ENCODE data around the gene PCYT2.

The PCYT2 gene

GRCh38 chr17:81910840-81911276, 341 bp downstream of the PCYT2 start:
- Histone ChIP-seq H3K9ac (ENCODE audit: low read length) (peak overlapping the region; percentile 30), H3K4me3 (ENCODE audit: low read length) (peak overlapping the region; percentile 87), H3K27me3 (ENCODE audit: control insufficient read depth, insufficient read depth, low read length) (no peaks in the 10 kb centered on the region), H3K36me3 (ENCODE audit: control insufficient read depth, insufficient read depth, low read length) (peaks cover 28% of the 10 kb centered on the region), H3K4me1 (ENCODE audit: control insufficient read depth, insufficient read depth, low read length) (peaks cover 5% of the 10 kb centered on the region), H3K27ac (ENCODE audit: low read depth, low read length) (no peak overlapping the region)

GRCh38 chr17:81909966-81910839, 996 bp downstream of the PCYT2 start:
- no peaks in the 10 kb centered on the region for H3K27me3 ChIP-seq (ENCODE audit: control insufficient read depth, insufficient read depth, low read length)
- peaks cover 5% of the 10 kb centered on the region for H3K4me1 ChIP-seq (ENCODE audit: control insufficient read depth, insufficient read depth, low read length)
- peak overlapping the region; percentile 87 for H3K4me3 ChIP-seq (ENCODE audit: low read length)
- H3K27ac ChIP-seq (ENCODE audit: low read depth, low read length): no peak overlapping the region
- H3K36me3 ChIP-seq (ENCODE audit: control insufficient read depth, insufficient read depth, low read length): peaks cover 23% of the 10 kb centered on the region
- H3K9ac ChIP-seq (ENCODE audit: low read length): peak overlapping the region; percentile 30

- Histone ChIP-seq H3K4me1 (ENCODE audit: control insufficient read depth, insufficient read depth, low read length) (peaks cover 5% of the 10 kb centered on the region), H3K27me3 (ENCODE audit: control insufficient read depth, insufficient read depth, low read length) (no peaks in the 10 kb centered on the region), H3K9ac (ENCODE audit: low read length) (no peak overlapping the region), H3K36me3 (ENCODE audit: control insufficient read depth, insufficient read depth, low read length) (peaks cover 13% of the 10 kb centered on the region), H3K27ac (ENCODE audit: low read depth, low read length) (no peak overlapping the region), H3K4me3 (ENCODE audit: low read length) (no peak overlapping the region)
Observed at GRCh38 chr17:81909231-81909630, 2.0 kb downstream of the PCYT2 start.

- Histone ChIP-seq H3K27me3 (ENCODE audit: control insufficient read depth, insufficient read depth, low read length) (no peaks in the 10 kb centered on the region), H3K9ac (ENCODE audit: low read length) (no peak overlapping the region), H3K36me3 (ENCODE audit: control insufficient read depth, insufficient read depth, low read length) (peaks cover 9% of the 10 kb centered on the region), H3K4me1 (ENCODE audit: control insufficient read depth, insufficient read depth, low read length) (peaks cover 5% of the 10 kb centered on the region), H3K27ac (ENCODE audit: low read depth, low read length) (no peak overlapping the region), H3K4me3 (ENCODE audit: low read length) (no peak overlapping the region)
Observed at GRCh38 chr17:81908793-81909192, 2.4 kb downstream of the PCYT2 start.

GRCh38 chr17:81907219-81908145, 3.7 kb downstream of the PCYT2 start:
- H3K36me3 ChIP-seq (ENCODE audit: control insufficient read depth, insufficient read depth, low read length): no peaks in the 10 kb centered on the region
- H3K9ac ChIP-seq (ENCODE audit: low read length): no peak overlapping the region
- H3K4me1 ChIP-seq (ENCODE audit: control insufficient read depth, insufficient read depth, low read length): peaks cover 5% of the 10 kb centered on the region
- no peak overlapping the region for H3K27ac ChIP-seq (ENCODE audit: low read depth, low read length)
- H3K4me3 ChIP-seq (ENCODE audit: low read length): no peak overlapping the region
- H3K27me3 ChIP-seq (ENCODE audit: control insufficient read depth, insufficient read depth, low read length): peaks cover 3% of the 10 kb centered on the region

- Histone ChIP-seq H3K27ac (ENCODE audit: low read depth, low read length) (no peak overlapping the region), H3K36me3 (ENCODE audit: control insufficient read depth, insufficient read depth, low read length) (no peaks in the 10 kb centered on the region), H3K27me3 (ENCODE audit: control insufficient read depth, insufficient read depth, low read length) (peaks cover 3% of the 10 kb centered on the region), H3K4me1 (ENCODE audit: control insufficient read depth, insufficient read depth, low read length) (peaks cover 5% of the 10 kb centered on the region), H3K9ac (ENCODE audit: low read length) (no peak overlapping the region), H3K4me3 (ENCODE audit: low read length) (no peak overlapping the region)
Observed at GRCh38 chr17:81906476-81907218, 4.6 kb downstream of the PCYT2 start.

GRCh38 chr17:81905993-81906392, 5.2 kb downstream of the PCYT2 start:
- no peak overlapping the region for H3K9ac ChIP-seq (ENCODE audit: low read length)
- no peaks in the 10 kb centered on the region for H3K36me3 ChIP-seq (ENCODE audit: control insufficient read depth, insufficient read depth, low read length)
- no peak overlapping the region for H3K27ac ChIP-seq (ENCODE audit: low read depth, low read length)
- no peak overlapping the region for H3K4me3 ChIP-seq (ENCODE audit: low read length)
- H3K27me3 ChIP-seq (ENCODE audit: control insufficient read depth, insufficient read depth, low read length): peaks cover 3% of the 10 kb centered on the region
- H3K4me1 ChIP-seq (ENCODE audit: control insufficient read depth, insufficient read depth, low read length): peaks cover 5% of the 10 kb centered on the region

- peaks cover 1% of the 10 kb centered on the region for H3K4me1 ChIP-seq (ENCODE audit: control insufficient read depth, insufficient read depth, low read length)
- no peak overlapping the region for H3K9ac ChIP-seq (ENCODE audit: low read length)
- H3K36me3 ChIP-seq (ENCODE audit: control insufficient read depth, insufficient read depth, low read length): no peaks in the 10 kb centered on the region
- no peak overlapping the region for H3K27ac ChIP-seq (ENCODE audit: low read depth, low read length)
- peaks cover 3% of the 10 kb centered on the region for H3K27me3 ChIP-seq (ENCODE audit: control insufficient read depth, insufficient read depth, low read length)
- no peak overlapping the region for H3K4me3 ChIP-seq (ENCODE audit: low read length)
Observed at GRCh38 chr17:81905424-81905875, 5.7 kb downstream of the PCYT2 start.

- Histone ChIP-seq H3K36me3 (ENCODE audit: control insufficient read depth, insufficient read depth, low read length) (no peaks in the 10 kb centered on the region), H3K4me3 (ENCODE audit: low read length) (no peak overlapping the region), H3K4me1 (ENCODE audit: control insufficient read depth, insufficient read depth, low read length) (no peaks in the 10 kb centered on the region), H3K27me3 (ENCODE audit: control insufficient read depth, insufficient read depth, low read length) (peaks cover 3% of the 10 kb centered on the region), H3K27ac (ENCODE audit: low read depth, low read length) (no peak overlapping the region), H3K9ac (ENCODE audit: low read length) (no peak overlapping the region)
Observed at GRCh38 chr17:81904600-81905423, 6.4 kb downstream of the PCYT2 start.

- Histone ChIP-seq H3K27me3 (ENCODE audit: control insufficient read depth, insufficient read depth, low read length) (peaks cover 3% of the 10 kb centered on the region), H3K36me3 (ENCODE audit: control insufficient read depth, insufficient read depth, low read length) (no peaks in the 10 kb centered on the region), H3K4me3 (ENCODE audit: low read length) (no peak overlapping the region), H3K27ac (ENCODE audit: low read depth, low read length) (no peak overlapping the region), H3K9ac (ENCODE audit: low read length) (no peak overlapping the region), H3K4me1 (ENCODE audit: control insufficient read depth, insufficient read depth, low read length) (no peaks in the 10 kb centered on the region)
Observed at GRCh38 chr17:81903896-81904599, 7.2 kb downstream of the PCYT2 start.

GRCh38 chr17:81903415-81903831, 7.8 kb downstream of the PCYT2 start:
- Histone ChIP-seq H3K9ac (ENCODE audit: low read length) (no peak overlapping the region), H3K4me1 (ENCODE audit: control insufficient read depth, insufficient read depth, low read length) (no peaks in the 10 kb centered on the region), H3K36me3 (ENCODE audit: control insufficient read depth, insufficient read depth, low read length) (peaks cover 4% of the 10 kb centered on the region), H3K4me3 (ENCODE audit: low read length) (no peak overlapping the region), H3K27ac (ENCODE audit: low read depth, low read length) (no peak overlapping the region), H3K27me3 (ENCODE audit: control insufficient read depth, insufficient read depth, low read length) (peaks cover 3% of the 10 kb centered on the region)

All from rectal smooth muscle tissue (tissue), 1 donor.